NT2/D1 (cell line): ENCODE data around the gene TINCR.

Source experiments
- YY1 ChIP-seq: IDR thresholded peaks from 2 replicates; pipeline ENCODE4 v1.6.1; 2011; ENCODE audit not compliant: insufficient read length, insufficient read depth
- ZNF274 ChIP-seq: IDR thresholded peaks from 2 replicates; pipeline ENCODE4 v1.6.1; 2011; ENCODE audit warnings: mild to moderate bottlenecking, low read depth, low read length

DNA sequence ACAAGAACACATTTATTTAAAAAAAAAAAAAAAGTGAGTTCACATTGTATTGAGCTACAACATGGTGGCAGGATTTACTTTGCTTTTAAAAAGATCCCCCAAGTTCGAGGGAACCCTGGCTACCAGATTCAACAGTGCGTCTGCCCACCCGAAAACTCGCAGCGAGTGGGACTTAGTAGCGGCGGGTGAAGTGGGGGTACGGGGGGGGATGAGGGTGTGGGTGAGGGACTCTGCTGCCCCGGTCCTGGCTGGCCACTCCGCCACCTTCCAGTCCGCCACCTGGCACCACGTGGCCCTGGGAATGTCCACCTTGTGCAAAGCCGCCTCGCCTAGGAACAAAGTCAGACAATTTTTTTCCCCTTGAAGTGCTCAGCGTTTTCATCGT lies 19.3 kb upstream of the TINCR start:
- no peak for TF ChIP-seq YY1
- TF ChIP-seq ZNF274, result no peak
